Activated T-helper 17 cell treated with anti-CD3 and anti-CD28 coated beads, Interleukin-2, amount 50 U/mL, for 72 hours (primary cell): ENCODE results near the gene ZBTB9. TPM values are rescaled to one million over a fixed set of nuclear protein-coding genes. Genes with fewer than 3 reads are reported as not detected.
A peak's percentile ranks its signal among the peaks of the same experiment; 100 is the strongest.

ENCODE experiments used
- ATAC-seq: fragments of 150-1000 bp; cut with Tn5 transposase; replicated peaks from 2 replicates; pipeline ENCODE4 v1.10.0; 2021; ENCODE audit warnings: mild to moderate bottlenecking, moderate library complexity
- H3K27ac Mint-ChIP-seq: one replicate; pipeline ENCODE4 v1.8.0; 2022; ENCODE audit warnings: mixed read lengths
- H3K27me3 Mint-ChIP-seq: one replicate; pipeline ENCODE4 v1.8.0; 2022; ENCODE audit warnings: mixed read lengths
- H3K36me3 Mint-ChIP-seq: one replicate; pipeline ENCODE4 v1.8.0; 2022; ENCODE audit warnings: low read depth, mild to moderate bottlenecking, mixed read lengths
- H3K4me1 Mint-ChIP-seq: one replicate; pipeline ENCODE4 v1.8.0; 2022; ENCODE audit warnings: mixed read lengths
- H3K4me3 Mint-ChIP-seq: one replicate; pipeline ENCODE4 v1.8.0; 2022; ENCODE audit warnings: mild to moderate bottlenecking, mixed read lengths
- H3K9me3 Mint-ChIP-seq: one replicate; pipeline ENCODE4 v1.8.0; 2022; ENCODE audit warnings: mixed read lengths
- total RNA-seq, 2 donors: library from RNA; stranded (reverse); gene quantifications; one replicate each; pipeline ENCODE4 v1.2.3, GENCODE V29; 2022

ZBTB9 gene
- total RNA-seq, 2 donors from 2014 or later = 11.6 to 12.5 TPM

GRCh38 chr6:33437666-33438065 lies 16.7 kb upstream of the ZBTB9 start:
- H3K4me3 Mint-ChIP-seq = no peak overlapping the region
- peaks cover 12% of the 10 kb centered on the region for H3K4me1 Mint-ChIP-seq
- no peak for ATAC-seq
- H3K9me3 Mint-ChIP-seq = no peaks in the 10 kb centered on the region
- no peaks in the 10 kb centered on the region for H3K27me3 Mint-ChIP-seq
- peaks cover 97% of the 10 kb centered on the region for H3K36me3 Mint-ChIP-seq
- no peak overlapping the region for H3K27ac Mint-ChIP-seq

- H3K27me3 Mint-ChIP-seq = no peaks in the 10 kb centered on the region
- no peak for ATAC-seq
- peaks cover 92% of the 10 kb centered on the region for H3K36me3 Mint-ChIP-seq
- peaks cover 5% of the 10 kb centered on the region for H3K4me1 Mint-ChIP-seq
- H3K4me3 Mint-ChIP-seq = no peak overlapping the region
- H3K27ac Mint-ChIP-seq = peak overlapping the region; percentile 48
- no peaks in the 10 kb centered on the region for H3K9me3 Mint-ChIP-seq
These were observed 15.3 kb upstream of the ZBTB9 start for GRCh38 chr6:33438978-33439594.

- no peak for ATAC-seq
- Mint-ChIP-seq H3K9me3 (no peaks in the 10 kb centered on the region), H3K27me3 (no peaks in the 10 kb centered on the region), H3K4me3 (no peak overlapping the region), H3K27ac (peak overlapping the region; percentile 48), H3K36me3 (peaks cover 92% of the 10 kb centered on the region), H3K4me1 (peaks cover 5% of the 10 kb centered on the region)
These were observed 14.3 kb upstream of the ZBTB9 start for GRCh38 chr6:33439956-33440648.

GRCh38 chr6:33440649-33441309 lies 13.6 kb upstream of the ZBTB9 start:
- Mint-ChIP-seq H3K27me3 (no peaks in the 10 kb centered on the region), H3K27ac (peak overlapping the region; percentile 61), H3K9me3 (no peaks in the 10 kb centered on the region), H3K4me3 (no peak overlapping the region), H3K36me3 (peaks cover 92% of the 10 kb centered on the region), H3K4me1 (peaks cover 5% of the 10 kb centered on the region)
- no peak for ATAC-seq

GRCh38 chr6:33441457-33441856 lies 12.9 kb upstream of the ZBTB9 start:
- Mint-ChIP-seq H3K4me3 (no peak overlapping the region), H3K27me3 (no peaks in the 10 kb centered on the region), H3K9me3 (no peaks in the 10 kb centered on the region), H3K36me3 (peaks cover 92% of the 10 kb centered on the region), H3K27ac (peak overlapping the region; percentile 61), H3K4me1 (peaks cover 5% of the 10 kb centered on the region)
- no peak for ATAC-seq

- no peaks in the 10 kb centered on the region for H3K27me3 Mint-ChIP-seq
- H3K36me3 Mint-ChIP-seq = peaks cover 92% of the 10 kb centered on the region
- no peaks in the 10 kb centered on the region for H3K9me3 Mint-ChIP-seq
- H3K4me1 Mint-ChIP-seq = peaks cover 5% of the 10 kb centered on the region
- H3K27ac Mint-ChIP-seq = peak overlapping the region; percentile 36
- no peak for ATAC-seq
- H3K4me3 Mint-ChIP-seq = no peak overlapping the region
These were observed 12.1 kb upstream of the ZBTB9 start for GRCh38 chr6:33442283-33442682.

GRCh38 chr6:33443025-33443424 lies 11.4 kb upstream of the ZBTB9 start:
- Mint-ChIP-seq H3K9me3 (no peaks in the 10 kb centered on the region), H3K27ac (no peak overlapping the region), H3K4me1 (peaks cover 5% of the 10 kb centered on the region), H3K36me3 (peaks cover 92% of the 10 kb centered on the region), H3K27me3 (no peaks in the 10 kb centered on the region), H3K4me3 (no peak overlapping the region)
- ATAC-seq = no peak

GRCh38 chr6:33443619-33444504 lies 10.5 kb upstream of the ZBTB9 start:
- peak overlapping the region; percentile 36 for H3K27ac Mint-ChIP-seq
- peaks cover 9% of the 10 kb centered on the region for H3K4me1 Mint-ChIP-seq
- no peaks in the 10 kb centered on the region for H3K9me3 Mint-ChIP-seq
- ATAC-seq = no peak
- H3K4me3 Mint-ChIP-seq = no peak overlapping the region
- no peaks in the 10 kb centered on the region for H3K27me3 Mint-ChIP-seq
- peaks cover 92% of the 10 kb centered on the region for H3K36me3 Mint-ChIP-seq

GRCh38 chr6:33445119-33445603 lies 9.2 kb upstream of the ZBTB9 start:
- Mint-ChIP-seq H3K27ac (peak overlapping the region; percentile 36), H3K36me3 (peaks cover 89% of the 10 kb centered on the region)
- no peak for ATAC-seq

GRCh38 chr6:33446356-33446755 lies 8.0 kb upstream of the ZBTB9 start:
- H3K27me3 Mint-ChIP-seq = no peaks in the 10 kb centered on the region

More at GRCh38 chr6:33445119-33445603, 9.2 kb upstream of the ZBTB9 start:
- no peaks in the 10 kb centered on the region for H3K27me3 Mint-ChIP-seq
- H3K4me3 Mint-ChIP-seq = no peak overlapping the region
- peaks cover 5% of the 10 kb centered on the region for H3K4me1 Mint-ChIP-seq
- no peaks in the 10 kb centered on the region for H3K9me3 Mint-ChIP-seq

GRCh38 chr6:33450434-33450833 lies 3.9 kb upstream of the ZBTB9 start:
- no peaks in the 10 kb centered on the region for H3K27me3 Mint-ChIP-seq
- H3K4me1 Mint-ChIP-seq = peaks cover 20% of the 10 kb centered on the region
- peaks cover 75% of the 10 kb centered on the region for H3K36me3 Mint-ChIP-seq
- H3K27ac Mint-ChIP-seq = peak overlapping the region; percentile 18
- no peak for ATAC-seq
- no peaks in the 10 kb centered on the region for H3K9me3 Mint-ChIP-seq
- H3K4me3 Mint-ChIP-seq = no peak overlapping the region

More at GRCh38 chr6:33446356-33446755, 8.0 kb upstream of the ZBTB9 start:
- Mint-ChIP-seq H3K9me3 (no peaks in the 10 kb centered on the region), H3K27ac (peak overlapping the region; percentile 62), H3K4me3 (no peak overlapping the region), H3K36me3 (peaks cover 78% of the 10 kb centered on the region), H3K4me1 (peaks cover 5% of the 10 kb centered on the region)
- ATAC-seq = no peak

- peaks cover 75% of the 10 kb centered on the region for H3K36me3 Mint-ChIP-seq
- no peak overlapping the region for H3K27ac Mint-ChIP-seq
- peaks cover 22% of the 10 kb centered on the region for H3K4me1 Mint-ChIP-seq
- no peak overlapping the region for H3K4me3 Mint-ChIP-seq
- no peaks in the 10 kb centered on the region for H3K9me3 Mint-ChIP-seq
- no peaks in the 10 kb centered on the region for H3K27me3 Mint-ChIP-seq
- no peak for ATAC-seq
These were observed 2.8 kb upstream of the ZBTB9 start for GRCh38 chr6:33451606-33452005.

- Mint-ChIP-seq H3K27ac (peak overlapping the region; percentile 98), H3K4me1 (peaks cover 22% of the 10 kb centered on the region), H3K9me3 (no peaks in the 10 kb centered on the region), H3K36me3 (peaks cover 71% of the 10 kb centered on the region), H3K27me3 (no peaks in the 10 kb centered on the region), H3K4me3 (peak overlapping the region; percentile 96)
- ATAC-seq = no peak
These were observed 1.9 kb upstream of the ZBTB9 start for GRCh38 chr6:33452496-33452895.

GRCh38 chr6:33453393-33454008 lies 875 bp upstream of the ZBTB9 start:
- Mint-ChIP-seq H3K4me3 (peak overlapping the region; percentile 96), H3K4me1 (peaks cover 22% of the 10 kb centered on the region), H3K27ac (peak overlapping the region; percentile 98), H3K36me3 (peaks cover 61% of the 10 kb centered on the region), H3K27me3 (no peaks in the 10 kb centered on the region), H3K9me3 (no peaks in the 10 kb centered on the region)
- no peak for ATAC-seq
